Islet precursor cell (in vitro differentiated cells): ENCODE measurements around the gene TMEM255A.

Experiments used
- DNase-seq: peaks from one replicate; pipeline ENCODE4 v3.0.0-alpha.2; 2018

The TMEM255A gene

DNA sequence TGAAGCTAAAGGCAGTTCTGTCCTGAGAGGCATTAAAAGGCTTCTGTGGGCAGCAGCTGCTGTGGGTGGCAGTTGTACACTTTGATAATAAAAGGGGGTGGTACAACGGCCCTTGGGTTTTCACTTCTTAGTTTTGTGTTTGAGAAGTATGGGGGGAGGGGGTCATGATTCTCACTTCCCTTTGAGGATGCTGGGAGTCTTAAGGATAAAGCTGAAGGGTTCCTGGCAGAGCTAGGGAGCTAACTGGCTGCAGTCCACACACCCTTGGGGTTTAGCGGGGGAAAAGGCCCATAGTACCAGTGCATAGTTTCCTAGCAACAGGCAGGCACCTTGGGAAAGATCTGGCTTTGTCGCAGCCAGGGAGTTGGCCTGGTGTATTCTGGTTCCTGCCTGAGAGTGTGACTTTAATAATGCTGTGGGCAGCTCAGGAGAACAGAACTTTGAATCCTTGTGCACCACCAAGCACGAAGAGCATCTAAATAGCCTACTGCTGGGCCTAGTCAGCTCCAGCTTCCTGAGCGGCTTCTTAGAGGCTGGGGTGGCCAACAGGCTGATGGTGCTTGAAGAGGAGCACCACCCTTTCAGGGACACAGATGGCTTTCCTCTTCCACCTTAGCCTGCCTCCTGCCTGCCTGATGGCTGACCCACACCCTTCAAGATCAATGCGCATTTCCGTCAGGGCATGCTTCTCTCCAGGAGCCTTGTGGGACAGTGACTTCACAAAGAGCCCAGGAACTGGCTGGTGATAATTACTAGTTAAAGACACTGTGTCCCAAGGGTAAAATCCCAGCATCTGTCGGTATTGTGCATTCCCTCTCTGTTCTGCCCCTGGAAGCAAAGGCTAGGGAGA is 48.2 kb downstream of the TMEM255A start:
- no peak for DNase-seq

DNA sequence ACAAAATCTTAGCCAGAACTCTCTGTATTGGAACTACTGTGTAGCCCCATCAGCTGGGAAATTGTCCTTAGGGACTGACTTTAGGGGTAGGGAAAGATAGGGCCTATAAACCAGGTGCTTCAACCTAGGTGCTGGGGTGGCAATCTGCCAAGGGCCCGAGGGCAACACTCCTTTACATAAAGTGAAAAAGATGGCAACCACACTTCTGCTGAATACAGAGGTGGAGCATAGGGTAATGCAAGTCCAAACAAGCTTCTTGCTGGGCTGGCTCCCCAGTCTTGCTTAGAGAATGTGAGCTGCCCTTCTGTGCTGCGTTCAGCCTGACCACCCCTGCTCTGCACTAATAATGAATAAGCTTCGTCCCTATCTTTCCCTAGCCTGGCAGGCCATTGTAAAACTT is 50.9 kb downstream of the TMEM255A start:
- no peak for DNase-seq

DNA sequence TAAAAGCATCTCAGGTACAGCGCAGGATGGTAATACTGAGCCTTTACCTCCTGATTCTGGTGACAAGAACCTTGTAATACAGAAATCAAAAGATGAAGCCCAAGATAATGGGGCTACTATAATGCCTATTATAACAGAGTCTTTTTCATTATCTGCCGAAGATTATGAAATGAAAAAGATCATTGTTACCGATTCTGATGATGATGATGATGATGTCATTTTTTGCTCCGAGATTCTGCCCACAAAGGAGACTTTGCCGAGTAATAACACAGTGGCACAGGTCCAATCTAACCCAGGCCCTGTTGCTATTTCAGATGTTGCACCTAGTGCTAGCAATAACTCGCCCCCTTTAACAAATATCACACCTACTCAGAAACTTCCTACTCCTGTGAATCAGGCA is 57.5 kb downstream of the TMEM255A start:
- no peak for DNase-seq

DNA sequence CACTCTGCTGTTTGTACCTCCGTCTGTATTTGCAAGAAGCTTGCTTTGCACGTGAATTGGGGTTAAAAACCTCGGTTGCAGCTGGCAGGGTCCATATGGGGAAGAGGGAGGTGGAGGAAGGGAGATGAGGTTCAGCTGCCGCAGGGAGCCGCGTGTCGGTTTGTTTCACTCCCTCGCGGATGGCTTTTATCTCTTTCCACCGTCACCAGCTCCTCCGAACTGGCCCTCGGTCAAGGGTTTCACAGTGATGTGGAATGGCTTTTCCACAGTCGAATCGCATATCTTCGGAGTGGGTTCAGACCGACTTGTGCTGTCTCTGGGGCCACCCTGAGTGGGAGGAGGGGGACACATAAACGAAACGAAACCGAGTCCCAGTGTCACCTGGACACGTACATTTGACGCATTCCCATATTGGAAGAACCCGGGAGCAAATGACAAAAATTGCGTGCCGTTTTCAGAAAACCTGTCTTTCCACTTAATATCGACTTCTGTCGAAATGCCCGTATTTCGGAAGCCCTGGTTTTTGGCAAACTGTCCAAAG is 59.7 kb downstream of the TMEM255A start:
- DNase-seq = no peak

DNA sequence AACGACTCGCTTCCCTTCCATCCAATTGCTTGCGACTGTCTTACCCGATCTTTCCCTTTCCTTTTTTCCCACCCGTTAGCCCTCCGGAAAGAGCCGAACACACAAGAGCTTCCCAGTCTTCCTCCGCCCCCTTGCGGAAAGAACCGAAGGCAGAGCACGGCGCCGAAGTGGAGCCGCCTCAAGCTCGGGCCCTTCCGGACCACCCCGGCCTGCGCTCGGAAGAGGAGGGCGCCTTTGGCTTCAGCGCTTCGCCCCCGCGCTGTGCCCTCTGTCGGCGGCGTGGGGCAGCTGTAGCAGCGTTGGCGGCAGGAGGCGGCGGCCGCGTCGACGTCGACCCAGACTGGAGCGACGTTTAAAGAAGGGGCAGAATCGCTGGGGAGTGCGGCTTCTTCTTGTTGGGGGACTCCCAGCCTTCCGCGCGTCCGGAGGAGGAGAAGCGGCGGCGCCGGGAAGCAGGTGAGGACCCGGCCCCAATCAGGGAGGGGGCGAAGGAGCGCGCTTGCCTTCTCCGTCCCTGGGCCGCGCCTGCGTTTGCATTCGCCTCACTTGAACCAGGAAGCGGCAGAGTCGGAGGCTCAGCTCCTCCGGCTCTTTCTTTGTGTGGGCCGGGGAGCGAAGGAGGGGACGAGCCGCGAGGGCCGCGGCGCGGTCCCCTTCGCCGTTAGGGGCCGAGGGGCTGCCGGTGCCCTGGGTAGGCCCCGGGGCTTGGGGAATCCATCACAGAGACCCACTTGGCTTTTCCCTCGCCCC is 60.6 kb downstream of the TMEM255A start, which contains the start of gene ZBTB33:
TSS of gene ZBTB33 (plus strand) at position 291 of the 750 bp plus-strand sequence. CDS start 2,604 bp downstream, outside the sequence.
- DNase-seq = peak; percentile 96

DNA sequence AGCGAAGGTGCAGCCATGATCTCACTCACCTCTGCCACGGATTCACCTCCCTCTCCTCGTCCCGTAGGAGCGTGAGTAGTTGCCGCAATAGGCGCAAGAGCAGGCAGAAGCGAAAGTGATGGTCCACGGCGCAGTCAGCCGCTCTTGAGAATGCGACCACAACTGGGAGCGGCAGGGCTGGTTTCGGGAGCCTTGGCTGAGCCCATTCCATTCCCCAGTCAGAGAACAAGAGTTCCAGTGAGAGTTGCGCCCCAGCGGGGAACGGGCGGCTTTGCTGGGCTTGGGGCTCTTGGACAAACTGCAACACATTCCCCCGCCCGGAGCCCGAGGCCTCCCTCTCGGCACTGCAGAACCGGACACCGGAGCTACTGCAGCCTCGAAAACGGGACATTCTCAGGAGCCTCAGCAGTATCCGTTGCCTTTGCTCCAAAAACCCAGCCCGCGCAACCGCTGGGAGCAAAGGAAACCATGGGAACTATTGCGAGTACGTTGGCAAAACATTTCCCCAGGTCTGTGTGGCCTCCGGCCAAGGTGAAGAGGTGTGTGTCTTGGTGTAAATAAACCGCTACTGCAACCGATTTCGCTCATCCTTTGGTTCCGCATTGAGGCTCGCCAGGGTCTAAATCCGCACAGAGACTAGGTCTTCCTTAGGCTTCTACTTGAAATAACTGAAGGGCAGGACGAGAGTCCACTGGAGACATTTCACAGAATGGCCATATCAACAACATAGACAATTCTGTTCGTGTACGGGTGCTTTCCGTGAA is 66.3 kb downstream of the TMEM255A start:
- peak; percentile 83 for DNase-seq

DNA sequence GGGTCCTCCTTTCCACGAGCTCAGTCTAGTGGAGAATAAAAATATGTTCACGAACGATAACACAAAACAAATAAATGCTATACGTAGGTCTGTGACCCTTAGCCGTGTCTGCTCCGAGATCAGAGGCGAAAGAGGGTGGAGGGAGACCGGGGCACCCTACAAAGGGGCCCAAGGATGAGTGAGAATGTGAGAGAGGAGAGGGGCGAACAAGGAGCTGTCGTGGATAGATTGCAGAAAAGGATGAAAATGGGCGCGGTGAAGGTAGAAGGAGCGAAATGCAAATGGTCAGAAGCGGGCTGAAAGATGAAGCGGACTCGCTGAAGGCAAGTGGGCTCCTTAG is 66.9 kb downstream of the TMEM255A start:
- no peak for DNase-seq

DNA sequence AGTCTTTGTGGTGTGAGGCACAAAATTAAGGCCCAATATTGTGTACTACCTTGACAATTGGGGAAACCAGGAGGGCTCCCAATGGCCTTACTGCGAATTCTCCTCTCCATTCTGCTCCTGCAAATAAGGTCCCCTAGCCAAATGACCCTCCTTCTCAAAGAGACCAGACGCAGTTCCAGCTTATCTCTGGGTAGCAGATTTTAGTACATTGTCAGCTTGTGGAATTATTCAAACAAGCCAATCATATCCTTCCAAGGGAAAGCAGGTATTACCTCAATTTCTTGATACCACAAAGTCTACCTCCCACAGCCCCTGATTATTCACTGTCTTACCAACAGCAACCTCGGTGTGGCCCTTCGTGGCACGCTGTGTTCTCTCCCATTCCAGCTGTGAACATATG is 68.4 kb downstream of the TMEM255A start:
- DNase-seq = no peak

DNA sequence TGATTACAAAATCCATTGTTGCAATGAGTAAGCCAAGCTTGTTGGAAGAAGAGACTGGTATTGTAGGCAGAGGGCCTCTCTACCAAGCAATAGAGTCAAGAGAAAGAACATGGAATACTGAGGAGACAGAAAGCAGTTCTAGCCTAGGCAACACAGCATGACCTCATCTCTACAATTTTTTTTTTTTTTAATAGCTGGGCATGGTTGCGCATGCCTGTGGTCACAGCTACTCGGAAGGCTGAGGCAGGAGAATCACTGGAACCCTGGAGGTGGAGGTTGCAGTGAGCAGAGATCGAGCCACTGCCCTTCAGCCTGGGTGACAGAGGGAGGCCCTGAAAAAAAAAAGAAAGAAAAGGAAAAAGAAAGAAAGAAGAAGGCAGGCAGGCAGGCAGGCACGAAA is 72.3 kb downstream of the TMEM255A start:
- DNase-seq = no peak

DNA sequence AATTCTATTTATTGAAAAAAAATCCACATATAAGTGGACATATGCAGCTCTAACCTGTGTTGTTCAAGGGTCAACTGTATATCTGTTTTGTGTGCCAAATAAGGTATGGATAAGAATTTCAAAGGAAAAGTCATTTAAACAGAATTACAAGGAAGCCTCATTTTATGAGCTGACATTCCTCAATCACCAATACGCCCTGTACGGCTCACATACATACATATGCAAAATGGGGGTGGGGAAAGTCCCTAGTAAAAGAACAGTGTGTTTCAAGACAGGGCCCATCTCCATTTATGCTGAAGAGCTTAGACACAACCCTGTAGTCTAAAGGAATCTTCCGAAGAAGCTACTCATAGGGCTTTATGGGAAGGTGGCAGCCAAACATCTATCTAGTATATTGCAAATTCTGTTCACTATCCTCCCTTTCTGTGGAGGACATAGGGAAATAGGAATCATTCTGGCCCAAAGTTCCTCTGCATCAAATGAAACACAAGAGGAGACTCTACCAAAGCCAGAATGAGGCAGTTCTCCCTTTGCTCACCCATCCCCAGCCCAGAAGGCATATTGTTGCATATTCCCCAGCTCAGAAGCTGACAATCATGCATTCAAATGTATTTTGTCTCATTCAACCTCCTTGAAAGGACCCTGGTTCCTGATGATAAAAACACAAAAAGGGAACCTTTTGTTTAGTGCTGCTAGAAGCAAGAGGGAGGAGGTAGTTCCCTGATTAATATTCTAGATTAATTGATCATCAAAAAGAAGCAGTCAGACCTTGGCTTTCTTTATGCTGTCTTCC is 74.4 kb downstream of the TMEM255A start:
- no peak for DNase-seq

DNA sequence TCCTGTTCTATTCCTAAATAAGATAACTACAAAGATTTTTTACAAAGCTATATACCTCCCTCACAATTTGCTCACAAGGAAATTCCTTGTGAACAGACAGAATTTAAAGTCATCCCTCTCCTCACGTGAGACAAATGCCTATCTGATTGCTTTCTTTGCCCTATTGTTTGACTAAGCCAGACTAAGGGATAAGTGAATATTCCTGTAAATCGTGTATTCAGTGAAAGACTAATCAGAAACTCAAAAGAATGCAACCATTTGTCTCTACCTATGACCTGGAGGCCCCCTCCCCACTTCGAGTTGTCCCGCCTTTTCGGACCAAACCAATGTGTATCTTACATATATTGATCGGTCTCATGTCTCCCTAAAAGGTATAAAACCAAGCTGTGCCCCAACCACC is 76.0 kb downstream of the TMEM255A start:
- no peak for DNase-seq

DNA sequence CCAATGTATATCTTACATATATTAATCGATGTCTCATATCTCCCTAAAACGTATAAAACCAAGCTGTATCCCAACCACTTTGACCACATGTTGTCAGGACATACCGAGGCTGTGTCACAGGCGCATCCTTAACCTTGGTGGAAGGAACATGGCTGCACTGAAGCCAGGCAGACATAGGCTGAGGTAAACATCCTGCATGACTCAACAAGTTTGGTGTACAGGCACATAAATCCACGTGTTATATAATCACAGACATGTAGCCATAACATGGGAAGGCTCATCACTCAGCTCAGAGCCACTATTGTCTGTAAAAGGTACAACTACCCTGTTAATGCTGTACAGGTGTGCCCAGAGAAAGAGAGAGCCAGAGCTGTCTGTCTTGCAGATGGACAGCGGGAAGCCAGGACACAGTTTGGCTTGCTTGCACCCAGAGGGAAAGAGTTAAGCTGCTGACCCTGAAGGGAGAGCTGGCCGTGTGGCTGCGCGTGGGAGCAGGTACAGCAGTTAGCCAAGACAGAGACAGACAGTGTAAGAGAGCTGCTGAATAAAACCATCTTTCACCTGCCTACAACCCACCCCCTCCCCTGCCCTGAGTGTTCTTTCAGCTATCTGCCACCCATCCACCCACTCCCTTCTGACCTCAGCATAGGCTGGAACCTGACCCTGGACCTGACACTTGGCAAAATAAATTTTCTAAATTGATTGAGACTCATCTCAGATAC is 82.9 kb downstream of the TMEM255A start:
- no peak for DNase-seq

DNA sequence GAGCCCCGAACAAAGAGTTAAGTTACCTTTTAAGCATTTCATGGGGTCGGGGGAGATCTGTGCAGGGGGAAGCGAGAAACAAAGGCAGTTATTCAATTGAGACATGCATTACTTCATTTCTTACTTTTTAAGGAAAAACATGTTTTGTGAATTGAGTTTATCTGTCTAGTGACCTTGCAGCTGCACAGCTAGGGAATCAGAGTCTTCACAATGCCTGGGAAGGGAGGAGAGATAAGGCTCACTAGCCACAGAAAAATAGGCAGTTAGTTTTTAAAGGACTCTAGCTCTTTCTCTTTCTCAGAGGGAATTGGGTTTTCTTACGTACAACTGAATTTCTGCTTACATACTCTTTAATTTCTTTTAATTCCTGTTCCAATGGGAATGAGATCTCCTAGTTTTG is 86.9 kb downstream of the TMEM255A start:
- no peak for DNase-seq

DNA sequence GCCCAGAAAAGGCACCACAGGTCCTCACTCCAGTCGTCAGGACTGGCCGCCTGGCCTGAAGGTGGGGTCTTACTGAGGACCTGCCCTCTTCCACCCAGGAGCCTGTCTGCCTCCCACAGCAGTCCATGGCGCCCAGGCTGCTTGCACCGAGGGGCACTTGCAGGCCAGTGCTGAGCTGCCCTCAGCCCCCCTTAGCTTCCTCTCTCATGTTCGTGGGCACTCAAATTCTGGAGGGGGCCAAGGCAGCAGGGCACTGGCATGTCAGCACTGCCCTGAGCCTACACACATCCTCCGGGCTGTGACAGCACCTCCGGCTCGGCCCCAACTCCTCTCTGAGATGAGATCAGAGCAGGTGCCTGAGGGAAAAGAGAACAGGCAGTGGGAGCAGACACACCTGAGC is 87.9 kb downstream of the TMEM255A start:
- no peak for DNase-seq

DNA sequence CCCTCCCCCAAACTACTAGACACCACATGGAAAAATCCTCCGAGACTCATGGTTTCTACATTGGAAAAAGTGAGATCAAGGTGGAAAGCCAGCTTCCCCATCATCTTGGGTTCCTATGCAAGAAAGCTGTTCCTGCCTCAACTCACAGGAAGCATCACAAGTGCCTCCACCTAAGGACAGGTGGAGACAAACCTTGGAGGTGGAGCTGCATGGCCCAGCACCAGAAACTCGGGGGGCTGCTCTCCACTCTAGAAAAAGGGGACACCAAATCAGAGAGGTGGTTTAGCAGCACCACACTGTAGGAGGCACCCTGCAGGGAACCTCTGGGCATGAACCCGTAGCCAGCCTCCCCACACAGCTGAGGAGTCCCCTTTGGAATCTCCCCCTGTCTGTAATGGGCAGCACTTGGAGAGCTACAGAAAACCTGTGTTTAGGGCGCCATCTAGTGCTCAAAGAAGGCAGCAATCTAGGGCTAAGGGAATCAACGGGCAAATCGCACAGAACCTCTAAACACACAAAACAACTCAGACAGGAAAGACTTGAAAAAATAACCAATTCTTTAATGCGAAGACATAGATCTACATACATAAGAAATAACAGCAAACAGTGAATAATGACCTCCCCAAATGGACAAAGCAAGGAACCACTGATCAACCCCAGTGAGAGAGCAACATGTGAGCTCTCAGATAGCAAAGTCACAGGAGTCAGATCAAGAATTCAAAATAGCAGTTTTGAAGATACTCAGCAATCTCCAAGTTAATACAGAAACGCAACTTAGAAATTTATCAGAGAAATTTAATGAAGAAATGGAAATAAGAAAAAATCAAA is 97.6 kb downstream of the TMEM255A start:
- peak; percentile 69 for DNase-seq
